GM18909 (cell line): Measurements from ENCODE around the gene PRXL2B.

Experiments
- ATAC-seq: cut with Tn5 transposase; IDR thresholded peaks from one replicate; pipeline ENCODE4 v1.9.1; 2021; ENCODE audit warnings: mild to moderate bottlenecking; ENCODE audit not compliant: unreplicated experiment, poor library complexity

The PRXL2B gene

DNA sequence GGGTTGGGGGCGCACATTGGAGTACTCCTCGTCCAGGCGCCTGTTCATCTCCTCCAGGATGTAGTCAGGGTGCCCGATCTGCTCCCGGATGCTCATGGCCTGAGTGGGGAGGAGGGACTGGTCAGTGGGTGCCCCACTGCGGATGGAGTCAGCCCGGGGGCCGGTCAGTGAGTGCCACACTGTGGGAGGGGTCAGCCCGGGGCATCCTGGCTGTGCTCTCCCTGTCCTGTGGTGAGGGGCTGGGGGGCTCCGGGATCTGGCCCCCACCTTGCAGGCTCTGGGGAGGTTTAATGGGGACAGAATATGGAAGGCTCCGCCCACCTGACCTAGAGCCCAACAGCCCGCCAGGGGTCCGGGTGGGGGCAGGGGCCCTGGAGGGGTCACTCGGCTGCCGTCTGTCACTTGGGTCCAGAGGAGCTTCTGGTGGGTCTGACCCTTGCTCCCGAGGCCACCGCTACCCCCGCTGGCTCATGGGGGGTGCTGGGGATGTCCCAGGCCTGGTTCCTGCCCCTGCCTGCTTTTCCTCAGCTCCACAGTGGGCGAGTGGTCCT is 8.8 kb downstream of the PRXL2B start:
- no peak for ATAC-seq

GRCh38 chr1:2595812-2596529 is 9.4 kb downstream of the PRXL2B start:
- no peak for ATAC-seq

- no peak for ATAC-seq
Measured at GRCh38 chr1:2596530-2597333, 10.2 kb downstream of the PRXL2B start.

DNA sequence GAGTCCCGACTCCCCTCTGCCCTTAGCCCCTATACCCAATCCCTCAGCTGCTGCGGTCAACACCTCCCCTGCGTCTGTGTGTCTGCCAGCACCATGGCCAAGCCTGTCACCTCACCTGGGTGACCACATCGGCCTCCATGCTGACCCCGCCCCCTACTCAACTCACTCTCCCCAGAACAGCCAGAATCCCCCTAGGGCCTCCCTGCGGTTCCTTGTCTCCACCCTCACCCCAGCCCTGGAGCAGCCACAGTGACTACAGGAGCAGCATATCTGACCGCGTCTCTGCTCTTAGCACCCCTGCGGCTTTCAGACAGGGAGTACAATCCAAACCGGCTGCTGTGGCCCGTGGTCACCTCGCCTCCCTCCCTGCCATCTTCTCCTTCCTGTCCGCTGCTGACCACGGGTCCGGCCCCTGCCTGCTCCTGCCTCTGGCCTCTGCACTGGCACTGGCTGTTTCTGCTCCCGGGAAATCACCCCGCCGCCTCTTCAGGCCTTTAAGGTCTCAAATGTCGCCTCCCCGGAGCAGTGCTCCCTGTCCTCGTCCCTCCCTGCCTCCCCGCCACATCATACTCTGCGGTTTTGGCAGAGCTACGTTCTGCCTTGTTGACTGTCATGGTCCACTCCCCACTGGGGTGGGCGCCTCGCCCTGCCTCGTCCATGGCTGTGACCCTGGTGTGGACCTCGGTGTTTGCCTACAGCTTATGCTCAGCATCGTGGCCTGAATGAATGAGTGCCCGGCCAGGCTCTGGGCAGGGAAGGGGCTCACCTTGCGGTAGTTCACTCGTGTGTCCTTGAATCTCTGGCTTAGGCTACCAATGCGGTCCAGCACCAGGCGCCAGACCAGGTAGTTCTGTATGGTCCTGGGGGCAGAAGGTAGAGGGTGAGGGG is 11.1 kb downstream of the PRXL2B start:
- no peak for ATAC-seq

DNA sequence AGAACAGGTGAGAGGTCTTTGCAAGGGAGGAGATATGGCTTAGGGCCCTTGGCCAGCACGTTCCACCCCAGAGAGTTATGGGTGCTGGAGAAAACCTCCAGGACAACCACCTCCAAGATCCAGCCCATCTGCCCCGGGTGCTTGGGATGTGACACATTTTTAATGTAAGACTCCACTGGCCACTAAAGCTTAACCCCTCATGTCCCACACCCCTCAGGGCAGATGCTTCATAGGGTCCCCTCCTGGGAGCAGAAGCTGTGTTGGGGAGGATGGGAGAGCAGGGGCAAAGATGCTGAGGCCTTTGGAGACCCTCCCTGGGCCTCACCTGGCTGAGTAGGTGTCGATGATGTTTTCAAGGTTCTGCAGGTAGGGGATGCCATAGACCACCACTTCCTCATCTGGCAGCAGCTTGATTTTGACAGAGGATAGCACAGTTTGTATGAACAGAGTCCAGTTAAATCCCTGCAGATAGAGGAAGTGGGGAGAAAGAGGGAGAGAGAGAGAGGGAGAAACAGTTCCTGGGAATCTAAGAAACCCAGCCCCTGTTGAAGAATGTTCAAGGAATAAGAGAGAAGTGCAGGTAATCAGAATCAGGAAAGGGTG is 11.9 kb downstream of the PRXL2B start:
- no peak for ATAC-seq

DNA sequence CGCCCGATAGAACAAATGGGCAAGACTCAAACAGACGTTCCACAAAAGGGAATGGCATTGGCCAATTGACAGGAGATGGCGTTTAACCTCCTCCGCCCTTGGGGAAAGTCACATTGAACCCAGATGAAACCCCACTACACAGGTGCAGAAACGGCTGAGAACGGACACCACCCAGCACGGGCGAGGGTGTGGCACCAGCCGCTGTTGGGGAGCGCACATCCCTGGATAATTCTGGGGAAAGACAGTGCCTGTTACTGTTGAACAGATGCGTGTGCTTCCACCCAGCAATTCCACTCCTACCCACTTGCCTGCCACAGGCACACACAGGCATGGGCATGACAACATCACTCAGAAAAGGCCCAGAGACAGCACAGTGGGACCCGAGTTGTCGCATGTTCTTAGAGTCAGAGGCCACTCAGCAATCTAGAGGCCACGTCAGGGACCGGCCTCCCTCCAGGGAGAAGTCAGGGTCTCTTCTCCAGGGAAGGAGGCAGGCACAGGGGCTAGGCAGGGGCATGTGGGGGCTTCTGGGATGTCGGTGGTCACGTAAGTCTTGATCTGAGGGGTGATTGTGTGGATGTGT is 15.2 kb downstream of the PRXL2B start:
- ATAC-seq, result no peak

DNA sequence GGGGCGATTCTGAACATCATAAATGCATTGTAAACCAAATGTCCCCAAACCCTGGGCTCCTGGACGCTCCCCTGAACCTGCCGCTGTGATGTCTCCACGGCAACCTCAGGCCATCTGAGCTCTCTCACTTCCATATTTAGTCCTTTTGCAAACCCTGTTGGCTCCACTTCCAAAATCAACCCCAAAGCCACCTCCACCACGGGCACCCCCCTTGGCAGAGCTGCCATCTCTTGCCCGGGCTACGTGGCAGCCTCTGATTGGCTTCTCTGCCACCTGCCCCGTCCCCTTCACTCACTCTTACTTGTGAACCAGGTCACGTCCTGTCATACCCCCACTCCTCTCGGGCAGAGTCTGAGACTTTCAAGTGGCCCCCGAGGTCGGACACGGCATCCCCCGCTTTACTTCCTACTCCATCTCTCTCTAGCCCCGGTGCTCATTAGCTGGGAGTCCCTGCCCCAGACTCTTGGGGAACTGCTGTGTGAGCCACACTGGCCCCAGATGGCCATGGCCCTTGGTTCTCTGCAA is 15.8 kb downstream of the PRXL2B start:
- ATAC-seq, result no peak

DNA sequence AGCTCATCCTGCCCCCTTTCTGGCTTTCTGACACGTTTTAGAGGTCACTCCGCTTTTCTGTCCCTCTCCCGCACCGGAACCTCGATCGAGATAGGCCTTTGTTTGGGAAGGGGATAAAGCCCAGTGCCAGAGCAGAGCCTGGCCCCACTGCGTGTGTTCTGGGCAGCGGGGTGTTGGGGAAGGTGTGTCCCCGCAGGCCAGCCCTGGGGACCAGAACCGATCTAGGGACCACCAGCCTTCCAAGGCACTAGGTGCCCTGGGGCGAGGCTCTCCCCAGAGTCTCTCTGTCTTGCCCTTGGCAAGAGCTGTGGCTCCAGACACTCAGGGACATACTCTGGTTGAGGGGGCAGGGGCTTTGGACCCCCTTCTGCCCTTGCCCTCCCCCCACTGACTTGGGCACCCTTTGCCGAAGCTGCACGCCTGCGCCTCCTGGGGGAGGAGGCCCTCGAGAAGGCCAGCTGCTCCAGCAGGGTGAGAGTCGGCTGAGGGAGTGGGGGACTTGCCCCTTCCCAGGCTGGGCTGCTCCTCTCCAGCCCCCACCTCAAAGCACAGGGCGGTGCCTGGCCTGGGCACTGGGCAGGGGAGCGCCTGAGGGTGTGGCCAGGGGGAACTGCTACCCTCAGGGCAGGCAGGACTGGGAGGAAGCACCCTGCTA is 16.4 kb downstream of the PRXL2B start:
- no peak for ATAC-seq

DNA sequence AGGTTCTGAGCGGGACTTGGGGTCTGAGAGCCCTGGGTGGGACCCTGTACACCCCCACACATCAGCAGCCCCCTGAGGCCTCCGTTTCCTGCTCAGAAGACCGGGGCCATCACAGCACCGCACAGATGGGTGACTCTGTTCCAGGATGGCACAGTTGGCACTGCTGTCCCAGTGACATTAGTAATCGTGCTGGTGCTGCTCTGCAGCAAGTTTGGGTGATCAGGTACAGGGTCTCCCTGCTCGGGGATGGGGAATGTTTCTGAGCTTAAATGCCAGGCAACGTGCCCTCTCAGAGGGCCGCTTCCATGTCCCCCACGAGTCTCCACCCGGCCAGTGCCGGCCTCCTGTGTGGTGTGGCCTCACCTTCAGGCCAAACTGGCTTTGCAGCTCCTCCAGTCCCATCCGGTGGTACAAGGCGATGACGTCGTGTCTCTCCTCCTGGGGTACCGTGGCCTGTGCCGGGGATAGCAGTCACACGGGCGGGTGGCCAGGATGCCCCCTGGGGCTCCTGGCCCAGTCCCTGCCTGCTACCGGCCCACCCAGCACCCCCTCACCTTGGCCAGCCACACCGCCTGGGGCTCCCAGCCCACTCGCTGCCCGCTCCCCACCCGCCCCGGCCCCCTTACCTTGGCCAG is 17.1 kb downstream of the PRXL2B start:
- ATAC-seq, result no peak

DNA sequence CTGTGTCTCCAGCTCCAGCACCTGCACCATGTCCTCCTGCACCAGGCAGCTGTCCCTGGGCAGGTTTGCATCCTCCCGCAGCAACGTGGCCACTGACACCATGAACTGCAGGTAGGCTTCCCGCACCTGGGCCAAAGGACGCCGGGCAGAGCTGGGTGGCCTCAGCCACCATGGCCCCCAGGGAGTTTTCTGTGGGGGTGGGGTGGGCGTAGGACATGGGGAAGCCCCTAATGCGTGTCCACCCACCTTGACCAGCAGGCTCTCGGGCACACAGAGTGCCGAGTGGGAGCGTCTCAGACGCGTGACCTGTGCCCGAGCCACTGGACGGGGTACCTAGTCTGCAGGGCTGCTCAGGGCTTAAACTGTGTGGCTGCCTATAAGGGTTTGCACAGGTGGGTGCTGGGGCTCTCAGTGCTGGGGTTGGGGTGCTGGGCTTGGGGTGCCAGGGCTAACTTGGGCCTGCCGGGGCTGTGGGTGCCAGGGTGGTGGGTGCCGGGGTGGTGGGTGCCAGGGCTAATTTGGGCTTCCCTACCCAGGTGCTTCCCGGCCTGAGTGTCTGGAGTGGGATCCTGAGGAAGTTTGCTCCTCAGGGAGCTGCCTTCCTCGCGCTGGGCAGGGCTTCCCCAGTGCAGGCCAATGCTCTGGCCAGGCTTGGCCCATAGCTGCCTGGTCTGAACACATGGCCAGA is 17.7 kb downstream of the PRXL2B start:
- no peak for ATAC-seq

DNA sequence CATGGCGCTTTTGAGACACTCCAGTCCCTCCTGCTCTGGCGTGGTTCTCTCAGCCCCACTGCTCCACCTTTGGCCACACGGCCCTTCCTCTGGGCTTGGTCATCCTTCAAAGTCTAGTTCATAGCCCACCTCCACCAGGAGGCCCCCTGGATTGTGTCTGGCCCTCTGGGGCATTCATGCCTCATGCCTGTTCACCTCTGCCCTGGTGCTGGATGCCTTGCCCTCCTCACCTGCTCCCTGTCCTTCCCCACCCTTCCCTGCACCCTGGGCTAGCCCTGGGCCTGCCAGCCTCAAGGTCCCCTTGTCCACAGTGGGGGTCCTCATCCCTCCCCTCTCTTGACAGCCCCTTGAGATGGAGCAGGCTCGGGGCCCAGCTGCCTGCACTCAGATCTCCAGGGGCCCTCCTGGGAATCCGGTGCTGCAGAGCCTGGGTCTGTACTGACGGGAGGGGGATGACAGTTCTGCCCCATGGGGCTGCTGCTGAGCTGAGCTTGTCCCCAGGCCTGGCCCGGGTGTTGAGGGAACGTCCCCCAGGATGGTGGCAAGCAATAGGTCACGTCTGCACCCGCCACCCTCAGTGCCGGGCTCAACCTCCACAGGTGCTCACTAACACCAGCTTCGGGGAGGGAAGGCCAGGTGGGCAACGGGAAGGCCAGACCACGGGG is 18.4 kb downstream of the PRXL2B start:
- ATAC-seq, result no peak

GRCh38 chr1:2605509-2606395 is 19.2 kb downstream of the PRXL2B start:
- no peak for ATAC-seq

- no peak for ATAC-seq
Measured at GRCh38 chr1:2606396-2606880, 19.9 kb downstream of the PRXL2B start.

DNA sequence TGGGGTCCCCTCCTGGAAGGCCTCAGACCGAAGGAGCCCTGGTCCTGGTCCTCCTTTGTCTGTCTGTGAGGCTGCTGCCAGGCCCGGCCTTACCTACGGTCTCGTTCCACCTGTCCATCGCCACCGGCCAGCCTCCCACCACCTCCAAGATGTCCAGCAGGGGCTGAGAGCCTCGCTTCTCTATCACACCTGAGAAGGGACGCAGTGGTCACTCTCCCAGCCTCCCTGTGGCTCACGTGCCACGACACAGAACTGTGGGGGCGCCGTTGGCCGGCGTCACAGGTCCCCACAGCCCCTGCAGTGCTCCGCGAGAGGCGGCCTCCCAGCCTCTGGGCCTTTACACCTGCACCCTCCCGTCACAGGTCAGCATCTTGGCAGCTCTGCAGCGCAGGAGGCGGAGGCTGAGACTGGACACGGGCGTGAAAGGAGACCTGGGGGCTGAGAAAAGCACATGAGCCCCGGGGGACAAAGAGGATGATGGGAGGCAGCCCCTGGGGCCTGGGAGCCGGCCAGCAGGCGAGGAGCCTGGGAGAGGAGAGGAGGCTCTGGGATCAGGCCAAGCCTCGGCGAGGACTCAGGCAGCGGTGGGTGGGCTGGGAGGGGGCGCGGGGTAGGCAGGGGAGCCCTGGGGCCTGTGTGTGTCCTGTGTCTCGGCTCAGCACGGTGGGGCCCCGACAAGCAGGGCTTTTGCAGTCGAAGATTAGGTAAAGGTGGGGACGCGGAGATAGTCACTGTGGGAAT is 20.5 kb downstream of the PRXL2B start:
- no peak for ATAC-seq

- ATAC-seq, result no peak
Measured at GRCh38 chr1:2607641-2608091, 21.1 kb downstream of the PRXL2B start.
